NCI-H2196 treated with DMSO at 0.1 percent for 48 hours (cell line): ENCODE results near the gene LPCAT4.
"Not testable (repeated sequence)": the region's sequence is repeated elsewhere in the genome, so short reads cannot be mapped to it uniquely, and the experiment has no call there.

ENCODE experiments used
- DNase-seq: peaks from one replicate; lab custom pipeline; 2025; ENCODE audit not compliant: unreplicated experiment; lab: John Stamatoyannopoulos, UW

LPCAT4 gene

GRCh38 chr15:34367101-34368081 is at the start of gene LPCAT4:
TSS of gene LPCAT4 (minus strand) at chr15:34367196. CDS start at chr15:34367100, 96 bp downstream.
- DNase-seq = peak; percentile 53

GRCh38 chr15:34409511-34409910 is 42.5 kb upstream of the LPCAT4 start:
- DNase-seq = not testable (repeated sequence)

GRCh38 chr15:34408973-34409372 is 42.0 kb upstream of the LPCAT4 start:
- not testable (repeated sequence) for DNase-seq

- not testable (repeated sequence) for DNase-seq
Observed at GRCh38 chr15:34403899-34404298, 36.9 kb upstream of the LPCAT4 start.

GRCh38 chr15:34403160-34403598 is 36.2 kb upstream of the LPCAT4 start:
- DNase-seq = not testable (repeated sequence)

GRCh38 chr15:34397637-34398259 is 30.8 kb upstream of the LPCAT4 start:
- not testable (repeated sequence) for DNase-seq

- not testable (repeated sequence) for DNase-seq
Observed at GRCh38 chr15:34392981-34393380, 26.0 kb upstream of the LPCAT4 start.

- DNase-seq = not testable (repeated sequence)
Observed at GRCh38 chr15:34389594-34390086, 22.6 kb upstream of the LPCAT4 start.

- DNase-seq = not testable (repeated sequence)
Observed at GRCh38 chr15:34381829-34382521, 15.0 kb upstream of the LPCAT4 start.

- not testable (repeated sequence) for DNase-seq
Observed at GRCh38 chr15:34380491-34380890, 13.5 kb upstream of the LPCAT4 start.

GRCh38 chr15:34376856-34377255 is 9.9 kb upstream of the LPCAT4 start:
- no peak for DNase-seq

- DNase-seq = not testable (repeated sequence)
Observed at GRCh38 chr15:34375541-34375940, 8.5 kb upstream of the LPCAT4 start.

- DNase-seq = no peak
Observed at GRCh38 chr15:34374816-34375215, 7.8 kb upstream of the LPCAT4 start.

GRCh38 chr15:34373951-34374350 is 7.0 kb upstream of the LPCAT4 start:
- no peak for DNase-seq

- no peak for DNase-seq
Observed at GRCh38 chr15:34370643-34371042, 3.6 kb upstream of the LPCAT4 start.

- no peak for DNase-seq
Observed at GRCh38 chr15:34370129-34370528, 3.1 kb upstream of the LPCAT4 start.

- DNase-seq = peak; percentile 34
Observed at GRCh38 chr15:34366271-34367065, 528 bp downstream of the LPCAT4 start.

GRCh38 chr15:34365836-34366235 is 1.2 kb downstream of the LPCAT4 start:
- DNase-seq = no peak

- DNase-seq = no peak
Observed at GRCh38 chr15:34365091-34365825, 1.7 kb downstream of the LPCAT4 start.

GRCh38 chr15:34364041-34364440 is 3.0 kb downstream of the LPCAT4 start:
- no peak for DNase-seq
